GM12801 (cell line): ENCODE measurements around the gene SUMO4.

Experiments
- TF ChIP-seq, protein P1 (sequence below): IDR thresholded peaks from one replicate; pipeline ENCODE4 v1.5.1; 2011; ENCODE audit warnings: control low read depth; ENCODE audit not compliant: insufficient read length; ENCODE audit errors: extremely low read depth

Gene SUMO4

DNA sequence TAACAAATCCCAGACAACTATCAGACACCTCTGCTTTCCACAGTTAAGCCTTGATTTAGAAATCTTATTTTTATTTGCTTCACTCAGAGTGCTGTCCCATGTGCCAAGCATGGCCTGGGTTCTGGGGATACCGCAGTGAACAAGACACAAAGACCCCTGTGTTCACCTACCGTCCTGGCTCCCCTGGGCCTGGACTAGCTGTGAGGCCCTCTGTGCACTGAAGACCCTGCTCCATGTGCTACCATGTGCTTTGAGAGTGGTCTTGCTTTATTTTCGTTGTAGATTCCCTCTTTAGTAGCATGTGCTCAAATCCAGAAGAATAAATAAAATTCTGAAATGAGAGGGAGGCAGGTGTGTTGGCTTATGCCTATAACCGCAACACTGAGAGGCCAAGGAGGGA lies 22.5 kb downstream of the SUMO4 start:
- TF ChIP-seq, protein P1, sequence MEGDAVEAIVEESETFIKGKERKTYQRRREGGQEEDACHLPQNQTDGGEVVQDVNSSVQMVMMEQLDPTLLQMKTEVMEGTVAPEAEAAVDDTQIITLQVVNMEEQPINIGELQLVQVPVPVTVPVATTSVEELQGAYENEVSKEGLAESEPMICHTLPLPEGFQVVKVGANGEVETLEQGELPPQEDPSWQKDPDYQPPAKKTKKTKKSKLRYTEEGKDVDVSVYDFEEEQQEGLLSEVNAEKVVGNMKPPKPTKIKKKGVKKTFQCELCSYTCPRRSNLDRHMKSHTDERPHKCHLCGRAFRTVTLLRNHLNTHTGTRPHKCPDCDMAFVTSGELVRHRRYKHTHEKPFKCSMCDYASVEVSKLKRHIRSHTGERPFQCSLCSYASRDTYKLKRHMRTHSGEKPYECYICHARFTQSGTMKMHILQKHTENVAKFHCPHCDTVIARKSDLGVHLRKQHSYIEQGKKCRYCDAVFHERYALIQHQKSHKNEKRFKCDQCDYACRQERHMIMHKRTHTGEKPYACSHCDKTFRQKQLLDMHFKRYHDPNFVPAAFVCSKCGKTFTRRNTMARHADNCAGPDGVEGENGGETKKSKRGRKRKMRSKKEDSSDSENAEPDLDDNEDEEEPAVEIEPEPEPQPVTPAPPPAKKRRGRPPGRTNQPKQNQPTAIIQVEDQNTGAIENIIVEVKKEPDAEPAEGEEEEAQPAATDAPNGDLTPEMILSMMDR, result no peak

DNA sequence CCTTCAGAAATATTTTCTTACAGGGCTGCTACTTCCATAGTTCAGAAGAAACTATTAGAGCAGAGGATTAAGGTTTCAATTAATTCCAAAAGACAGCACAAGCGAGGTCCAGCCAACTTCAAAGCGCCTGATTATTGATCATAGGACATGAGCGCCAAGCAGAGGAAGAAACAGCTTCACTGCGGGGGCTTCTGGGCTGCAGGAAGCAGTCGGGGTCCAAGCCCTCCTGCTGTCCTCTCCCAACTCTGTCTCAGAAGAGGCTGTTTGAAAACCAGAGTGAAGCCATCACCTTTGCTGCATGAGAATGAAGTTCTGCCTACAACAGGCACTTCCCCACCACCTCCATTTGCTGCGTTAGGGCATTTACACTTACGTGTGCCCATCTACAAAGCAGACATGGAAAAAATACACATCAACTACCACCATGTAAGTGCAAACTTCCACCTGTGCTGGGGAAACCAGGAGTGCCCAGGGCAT lies 23.9 kb downstream of the SUMO4 start:
- TF ChIP-seq, protein P1, result no peak

DNA sequence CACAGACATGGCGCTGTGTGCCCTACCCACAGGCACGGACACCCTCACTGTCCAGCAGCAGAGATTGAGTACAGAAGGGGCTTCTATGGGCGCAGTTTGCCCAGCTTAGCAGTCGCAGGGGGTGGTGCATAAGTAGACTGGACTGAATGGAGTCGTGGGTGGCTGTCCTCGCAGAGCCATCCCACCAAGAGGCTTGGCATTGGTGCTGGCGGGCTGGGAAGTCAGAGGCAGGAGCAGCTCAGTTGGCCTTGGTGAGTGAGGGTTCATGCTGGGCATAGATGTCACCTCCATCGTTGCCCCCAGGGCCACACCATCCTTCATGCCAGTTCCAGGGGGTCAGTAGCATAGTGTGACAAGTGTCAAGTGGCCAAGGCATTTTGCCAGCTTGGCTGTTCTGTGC lies 25.2 kb downstream of the SUMO4 start:
- TF ChIP-seq, protein P1, result no peak

DNA sequence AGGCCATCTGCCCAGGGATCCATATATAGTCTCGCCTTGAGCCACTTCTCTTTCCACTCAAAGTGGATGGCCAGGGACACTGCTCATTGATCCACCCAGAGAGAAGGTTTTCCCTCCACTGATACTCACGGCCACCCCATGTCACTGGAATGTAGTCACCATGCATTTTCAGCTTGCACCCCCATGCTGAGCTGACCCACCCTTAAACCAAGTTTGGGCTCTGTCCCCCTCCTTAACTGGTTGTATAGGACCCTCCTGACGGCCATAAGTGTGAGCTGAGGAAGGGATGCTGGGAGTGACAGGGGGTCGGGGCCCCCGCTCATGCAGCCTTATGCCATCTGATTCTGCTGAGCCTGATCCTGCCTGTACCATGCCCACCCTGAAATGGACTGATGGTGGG lies 25.7 kb downstream of the SUMO4 start:
- TF ChIP-seq, protein P1, result no peak

DNA sequence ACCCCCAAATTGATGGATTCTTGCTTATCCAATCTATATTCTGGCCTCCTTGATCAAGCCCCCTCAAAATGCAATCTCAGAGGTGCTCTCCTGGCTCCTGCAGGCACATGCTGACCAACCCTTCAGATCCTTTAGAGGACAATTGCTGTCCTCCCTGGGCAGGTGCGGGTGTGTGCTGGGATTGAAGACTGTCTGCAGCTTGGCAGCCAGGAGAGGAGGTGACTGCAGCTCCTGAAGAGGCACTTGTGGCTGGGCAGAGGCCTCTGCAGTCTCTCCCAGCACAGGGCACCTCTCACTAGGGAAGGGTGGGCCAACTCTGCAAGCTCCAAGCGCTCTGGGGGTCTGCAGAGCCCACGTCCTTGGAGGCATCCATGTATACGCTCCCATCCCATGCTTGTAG lies 28.5 kb downstream of the SUMO4 start:
- TF ChIP-seq, protein P1, result no peak

DNA sequence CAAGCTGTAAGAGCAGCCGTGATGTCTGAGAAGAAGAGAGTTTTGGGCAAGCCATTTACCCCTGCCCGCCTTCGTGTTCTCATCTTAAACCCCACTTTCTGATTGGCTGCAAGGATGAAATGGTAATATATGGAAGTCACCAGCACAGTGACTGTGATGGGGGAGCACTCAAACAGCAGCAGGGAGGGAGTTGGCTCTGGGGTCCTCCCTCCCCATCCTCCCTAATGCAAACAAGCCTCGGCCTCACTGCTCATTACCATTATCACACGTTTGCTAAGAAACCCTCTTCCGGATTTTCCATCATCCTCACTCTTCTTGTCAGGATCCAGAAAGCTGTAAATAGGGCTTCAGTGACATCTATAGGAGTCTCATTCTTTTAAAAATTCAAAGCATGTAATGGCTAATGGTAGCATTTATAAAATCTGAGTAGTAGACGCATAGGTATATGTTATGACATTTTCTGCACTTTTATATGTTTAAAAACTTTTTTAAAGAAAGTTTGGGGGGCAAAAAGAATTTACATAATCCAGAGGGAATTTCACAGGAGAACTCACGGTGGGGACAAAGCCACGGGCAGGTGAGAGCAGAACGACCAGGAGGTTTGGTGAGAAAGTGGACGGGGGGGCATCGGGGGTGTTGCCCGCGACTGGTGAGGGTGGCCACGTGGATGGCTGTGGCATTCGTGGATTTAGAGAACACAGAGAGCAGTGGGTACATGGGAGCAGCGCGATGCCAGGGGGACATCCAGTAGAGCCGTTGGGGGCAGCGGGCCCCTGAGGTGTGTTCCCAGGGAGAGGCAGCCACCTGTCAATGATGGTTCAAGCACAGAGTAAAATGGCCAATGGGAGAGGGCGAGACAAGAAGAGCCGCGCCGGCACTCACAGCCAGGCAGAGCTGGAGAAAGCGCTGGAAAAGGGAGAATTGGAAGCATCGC lies 29.6 kb downstream of the SUMO4 start:
- TF ChIP-seq, protein P1, result no peak

DNA sequence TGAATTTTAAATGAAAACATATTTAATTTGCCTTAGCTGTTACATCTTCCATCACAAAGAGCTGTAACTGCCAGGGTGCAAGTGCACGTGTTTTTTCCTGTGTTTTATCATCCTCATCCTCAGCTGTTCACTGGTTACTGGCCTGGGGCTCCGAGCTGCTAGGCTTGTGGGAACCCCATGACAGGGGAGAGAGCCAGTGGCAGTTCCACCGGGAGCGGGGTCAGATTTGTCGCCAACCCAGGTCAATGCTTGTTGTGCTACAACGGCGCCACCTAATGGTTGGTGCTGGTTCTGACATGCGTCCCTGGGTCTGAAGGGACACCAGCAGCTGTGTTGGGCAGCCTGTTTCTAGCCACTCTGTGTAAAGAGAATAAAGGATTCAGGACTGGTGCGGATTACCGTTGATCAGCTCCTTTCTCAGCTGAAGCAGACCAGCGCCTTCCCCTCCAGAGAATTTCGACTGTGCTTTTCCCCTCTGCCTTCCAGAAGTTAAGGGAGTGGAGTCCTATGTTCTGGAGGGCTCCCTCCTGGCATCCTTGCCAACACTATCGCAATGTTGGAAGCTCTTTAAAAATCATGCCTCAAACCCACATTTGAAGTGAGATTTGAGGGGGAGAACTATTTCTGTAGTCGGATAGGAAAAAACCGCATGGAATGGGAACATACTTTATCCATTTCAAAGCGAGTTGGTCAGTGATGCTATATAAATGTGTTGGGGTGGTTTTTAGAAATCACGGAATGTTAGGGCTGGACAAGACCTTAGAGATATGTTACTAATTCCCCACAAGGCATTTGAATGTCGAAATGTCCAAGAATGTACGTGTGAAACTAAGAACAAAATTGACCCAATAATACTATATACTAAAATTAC lies 32.1 kb downstream of the SUMO4 start:
- TF ChIP-seq, protein P1, result no peak
